ENCODE measurements around the gene HOXA13. TPM values are rescaled to one million over a fixed set of nuclear protein-coding genes. Genes with fewer than 3 reads are reported as not detected.

Gene HOXA13
- total RNA-seq, 3 donors from 2014 or later, result 28.0 to 54.3 (median 42.2) TPM

GRCh38 chr7:27157702-27158431 is 42.0 kb downstream of the HOXA13 start:
- H3K36me3 ChIP-seq (ENCODE audit: low read depth), result no peaks in the 10 kb centered on the region
- H3K4me1 ChIP-seq (ENCODE audit: low read depth), result peaks cover 40% of the 10 kb centered on the region
- no peak for TF ChIP-seq CTCF (IDR thresholded peaks at IDR 0.05)
- peak overlapping the region; percentile 7 for H3K4me3 ChIP-seq
- DNase-seq (peak; percentile 65 to 76 (median 76)), ATAC-seq (peak; percentile 44)
- intact Hi-C loops (cut with DNase I, micrococcal nuclease), result loop anchor here in 1 of 2 donors (10.0 kb wide), 1 partner anchor 783 kb away; no protein-coding TSS in a partner anchor
- H3K9me3 ChIP-seq, result no peaks in the 10 kb centered on the region

- intact Hi-C loops (cut with DNase I, micrococcal nuclease), result loop anchor here in 1 of 2 donors (10.0 kb wide), 1 partner anchor 782 kb away; no protein-coding TSS in a partner anchor
- ATAC-seq, result no peak
- Histone ChIP-seq H3K4me3 (peak overlapping the region; percentile 36), H3K36me3 (ENCODE audit: low read depth) (no peaks in the 10 kb centered on the region), H3K4me1 (ENCODE audit: low read depth) (peaks cover 38% of the 10 kb centered on the region), H3K9me3 (no peaks in the 10 kb centered on the region)
- TF ChIP-seq CTCF (IDR thresholded peaks at IDR 0.05), result no peak
- DNase-seq, result peak in 1 of 3 donors; percentile 63
Measured at GRCh38 chr7:27156916-27157701, 42.8 kb downstream of the HOXA13 start.

- H3K36me3 ChIP-seq (ENCODE audit: low read depth), result no peaks in the 10 kb centered on the region
- no peak for TF ChIP-seq CTCF (IDR thresholded peaks at IDR 0.05)
- DNase-seq (peak; percentile 77 to 84 (median 80)), ATAC-seq (no peak)
- peak within 1 kb of the TSS; percentile 36 for H3K4me3 ChIP-seq
- no peaks in the 10 kb centered on the region for H3K9me3 ChIP-seq
- intact Hi-C loops (cut with DNase I, micrococcal nuclease), result loop anchor here in 1 of 2 donors (10.0 kb wide), 1 partner anchor 782 kb away; no protein-coding TSS in a partner anchor
- H3K4me1 ChIP-seq (ENCODE audit: low read depth), result peaks cover 35% of the 10 kb centered on the region
Measured at GRCh38 chr7:27156508-27156898, 43.4 kb downstream of the HOXA13 start, which contains the start of gene HOXA7. TSS of gene HOXA7 (minus strand) at chr7:27156675. CDS start at chr7:27156545, 130 bp downstream.

- TF ChIP-seq CTCF (IDR thresholded peaks at IDR 0.05), result no peak
- Histone ChIP-seq H3K9me3 (no peaks in the 10 kb centered on the region), H3K36me3 (ENCODE audit: low read depth) (no peaks in the 10 kb centered on the region), H3K4me1 (ENCODE audit: low read depth) (peaks cover 35% of the 10 kb centered on the region), H3K4me3 (peak overlapping the region; percentile 36)
- intact Hi-C loops (cut with DNase I, micrococcal nuclease), result loop anchor here in 1 of 2 donors (10.0 kb wide), 1 partner anchor 781 kb away; no protein-coding TSS in a partner anchor
- DNase-seq (peak in 2 of 3 donors; percentile 75 to 76), ATAC-seq (peak; percentile 32)
Measured at GRCh38 chr7:27155816-27156507, 43.9 kb downstream of the HOXA13 start.

Measured in mucosa of descending colon (tissue), 3 donors.